ENCODE results near the gene ZNF33B. TPM values are rescaled to one million over a fixed set of nuclear protein-coding genes. Genes with fewer than 3 reads are reported as not detected.

Gene ZNF33B
- total and polyA plus RNA-seq, 7 donors = 2.2 to 10.6 (median 5.1) TPM

GRCh38 chr10:42646214-42646613 lies 7.8 kb upstream of the ZNF33B start:
- no peaks in the 10 kb centered on the region for H3K9me3 ChIP-seq
- H3K4me1 ChIP-seq = no peaks in the 10 kb centered on the region
- H3K4me3 ChIP-seq = no peak overlapping the region
- WGBS, 3 donors = 71 to 79% (median 74%) methylated on average over 4 of the region's 4 CpGs
- intact Hi-C loops (cut with DNase I) = no loop called here
- H3K27ac ChIP-seq = no peak overlapping the region
- DNase-seq = no peak
- no peaks in the 10 kb centered on the region for H3K27me3 ChIP-seq (ENCODE audit: insufficient read depth in 3 of 3, low read length in 2 of 3)
- H3K36me3 ChIP-seq (ENCODE audit: insufficient read depth in 1 of 2, low read depth in 1 of 2) = no peaks in the 10 kb centered on the region
- TF ChIP-seq CTCF (IDR thresholded peaks at IDR 0.05) = no peak
- ATAC-seq = no peak

GRCh38 chr10:42645516-42645915 lies 7.1 kb upstream of the ZNF33B start:
- ATAC-seq (no peak), DNase-seq (no peak)
- TF ChIP-seq CTCF (IDR thresholded peaks at IDR 0.05) = no peak
- Histone ChIP-seq H3K27me3 (ENCODE audit: insufficient read depth in 3 of 3, low read length in 2 of 3) (no peaks in the 10 kb centered on the region), H3K4me3 (no peak overlapping the region), H3K9me3 (no peaks in the 10 kb centered on the region), H3K36me3 (ENCODE audit: insufficient read depth in 1 of 2, low read depth in 1 of 2) (no peaks in the 10 kb centered on the region), H3K4me1 (no peaks in the 10 kb centered on the region), H3K27ac (no peak overlapping the region)
- WGBS, 3 donors = 79 to 87% (median 82%) methylated on average over 12 of the region's 12 CpGs
- intact Hi-C loops (cut with DNase I) = no loop called here

- ATAC-seq (no peak), DNase-seq (no peak)
- intact Hi-C loops (cut with DNase I) = no loop called here
- Histone ChIP-seq H3K4me3 (no peak overlapping the region), H3K27me3 (ENCODE audit: insufficient read depth in 3 of 3, low read length in 2 of 3) (no peaks in the 10 kb centered on the region), H3K36me3 (ENCODE audit: insufficient read depth in 1 of 2, low read depth in 1 of 2) (no peaks in the 10 kb centered on the region), H3K9me3 (no peaks in the 10 kb centered on the region), H3K27ac (no peak overlapping the region), H3K4me1 (no peaks in the 10 kb centered on the region)
- TF ChIP-seq CTCF (IDR thresholded peaks at IDR 0.05) = no peak
- 58 to 69% (median 60%) methylated on average over 4 of the region's 4 CpGs for WGBS, 3 donors
Measured at GRCh38 chr10:42645103-42645502, 6.7 kb upstream of the ZNF33B start.

- Histone ChIP-seq H3K4me1 (peaks cover 9% of the 10 kb centered on the region), H3K27ac (no peak overlapping the region), H3K27me3 (ENCODE audit: insufficient read depth in 3 of 3, low read length in 2 of 3) (no peaks in the 10 kb centered on the region), H3K36me3 (ENCODE audit: insufficient read depth in 1 of 2, low read depth in 1 of 2) (no peaks in the 10 kb centered on the region), H3K4me3 (no peak overlapping the region), H3K9me3 (no peaks in the 10 kb centered on the region)
- TF ChIP-seq CTCF (IDR thresholded peaks at IDR 0.05) = no peak
- 80 to 84% (median 82%) methylated on average over 8 of the region's 8 CpGs for WGBS, 3 donors
- ATAC-seq (no peak), DNase-seq (no peak)
- intact Hi-C loops (cut with DNase I) = no loop called here
Measured at GRCh38 chr10:42640610-42641229, 2.4 kb upstream of the ZNF33B start.

- H3K36me3 ChIP-seq (ENCODE audit: insufficient read depth in 1 of 2, low read depth in 1 of 2) = no peaks in the 10 kb centered on the region
- H3K4me3 ChIP-seq = peak overlapping the region; percentile 93
- no peaks in the 10 kb centered on the region for H3K9me3 ChIP-seq
- DNase-seq (no peak), ATAC-seq (no peak)
- no peak for TF ChIP-seq CTCF (IDR thresholded peaks at IDR 0.05)
- no peaks in the 10 kb centered on the region for H3K27me3 ChIP-seq (ENCODE audit: insufficient read depth in 3 of 3, low read length in 2 of 3)
- peaks cover 9% of the 10 kb centered on the region for H3K4me1 ChIP-seq
- intact Hi-C loops (cut with DNase I) = loop anchor here (5.0 kb wide), 2 partner anchors 87 to 143 kb away; partner anchors contain the start of gene BMS1 (in 1 of the 2)
- peak overlapping the region; percentile 89 for H3K27ac ChIP-seq
- WGBS, 3 donors = 1% methylated on average over 6 of the region's 6 CpGs
Measured at GRCh38 chr10:42638821-42639270, 476 bp upstream of the ZNF33B start.
